Prostate gland (tissue), 2 donors: Measurements from ENCODE around the gene ZNF142. TPM values are rescaled to one million over a fixed set of nuclear protein-coding genes. Genes with fewer than 3 reads are reported as not detected.
A peak's percentile ranks its signal among the peaks of the same experiment; 100 is the strongest.
"Not testable (repeated sequence)": the region's sequence is repeated elsewhere in the genome, so short reads cannot be mapped to it uniquely, and the experiment has no call there.

Source experiments
- DNase-seq: peaks from one replicate; pipeline ENCODE4 v3.0.0-alpha.2; 2019; ENCODE audit warnings: low spot score
- H3K27ac ChIP-seq, 2 donors: fragments of 200-600 bp; sonication (generic); 2 replicates each; pipeline ENCODE4 v1.5.1; 2017 to 2019
- H3K27me3 ChIP-seq: fragments of 200-600 bp; sonication (generic); replicated peaks from 2 replicates; pipeline ENCODE4 v1.5.1; 2019; ENCODE audit not compliant: insufficient read depth
- H3K36me3 ChIP-seq, 2 donors: fragments of 200-600 bp; sonication (generic); 1 replicate in 1 of 2; 2 replicates in 1 of 2; pipeline versions ENCODE4 v1.5.1 to v1.8.1; 2017 to 2019
- H3K4me1 ChIP-seq: fragments of 200-600 bp; sonication (generic); replicated peaks from 2 replicates; pipeline ENCODE4 v1.5.1; 2019
- H3K4me3 ChIP-seq, 2 donors: fragments of 200-600 bp; sonication (generic); 2 replicates each; pipeline ENCODE4 v1.5.1; 2017 to 2019
- H3K9me3 ChIP-seq: fragments of 200-600 bp; sonication (generic); 2 replicates; pipeline ENCODE4 v1.5.1; 2017
- CTCF ChIP-seq, 4 experiments: fragments of 200-600 bp in 2 of 4; fragments of 450-650 bp in 2 of 4; sonication (generic) in 2 of 4; IDR thresholded peaks; 1 replicate in 3 of 4; 2 replicates in 1 of 4; pipeline ENCODE4 v1.5.1; 2016 to 2019; ENCODE audit warnings: antibody characterized with exemption in 4 of 4, mild to moderate bottlenecking in 2 of 4, moderate library complexity in 2 of 4
- POLR2A ChIP-seq: fragments of 450-650 bp; IDR thresholded peaks from one replicate; pipeline ENCODE4 v1.6.1; 2016; ENCODE audit warnings: antibody characterized with exemption, mild to moderate bottlenecking
- POLR2AphosphoS5 ChIP-seq: sonication (generic); formaldehyde crosslinking; IDR thresholded peaks from one replicate; pipeline ENCODE4 v1.6.1; 2017; ENCODE audit warnings: antibody characterized with exemption
- WGBS: methylation state at CpG from one replicate; pipeline ENCODE4 v1.1.5; 2018; 5-methylcytosine and 5-hydroxymethylcytosine counted together
- intact Hi-C: fragments of 100-400 bp; cut with DNase I; formaldehyde crosslinking; loops from one replicate; pipeline ENCODE4 v1.14.2; 2022
- total RNA-seq, 2 donors: library from RNA; depleted of rRNA; stranded (reverse); fragments of >200 nt; gene quantifications; one replicate each; pipeline ENCODE4 v1.1.0, GENCODE V29; 2016

ZNF142 gene
- total RNA-seq, 2 donors from 2014 or later: 25.5 to 34.7 TPM

- peaks cover 0 to 19% of the 10 kb centered on the region in 2 donors for H3K36me3 ChIP-seq
- H3K4me1 ChIP-seq: no peaks in the 10 kb centered on the region
- no peaks in the 10 kb centered on the region for H3K9me3 ChIP-seq
- H3K27me3 ChIP-seq: no peaks in the 10 kb centered on the region
- no peak overlapping the region for H3K27ac ChIP-seq
- 94% methylated on average over 3 of the region's 3 CpGs for WGBS
- intact Hi-C loops: no loop called here
- no peak for TF ChIP-seq POLR2AphosphoS5
- no peak for TF ChIP-seq CTCF (IDR thresholded peaks at IDR 0.05)
- TF ChIP-seq POLR2A: no peak
- no peak overlapping the region for H3K4me3 ChIP-seq
- no peak for DNase-seq
These were observed 35.2 kb upstream of the ZNF142 start for GRCh38 chr2:218694405-218695145.

- no peak for DNase-seq
- intact Hi-C loops: no loop called here
- Histone ChIP-seq H3K36me3 (peaks cover 0 to 13% of the 10 kb centered on the region in 2 donors), H3K9me3 (no peaks in the 10 kb centered on the region), H3K4me3 (no peak overlapping the region), H3K4me1 (no peaks in the 10 kb centered on the region), H3K27me3 (no peaks in the 10 kb centered on the region), H3K27ac (no peak overlapping the region)
- TF ChIP-seq POLR2AphosphoS5: no peak
- no peak for TF ChIP-seq CTCF (IDR thresholded peaks at IDR 0.05)
- TF ChIP-seq POLR2A: no peak
These were observed 31.8 kb upstream of the ZNF142 start for GRCh38 chr2:218691234-218691633.

- H3K9me3 ChIP-seq, H3K27ac ChIP-seq, H3K27me3 ChIP-seq, H3K36me3 ChIP-seq, intact Hi-C loops, H3K4me3 ChIP-seq, H3K4me1 ChIP-seq: not testable (repeated sequence)
- 23% methylated on average over 5 of the region's 5 CpGs for WGBS
- DNase-seq: peak; percentile 56
- TF ChIP-seq POLR2AphosphoS5 (peak; percentile 46), CTCF (IDR thresholded peaks at IDR 0.05) (peak; percentile 30 to 80 (median 63))
These were observed 28.1 kb upstream of the ZNF142 start for GRCh38 chr2:218687400-218688060.

- Histone ChIP-seq H3K4me1 (no peaks in the 10 kb centered on the region), H3K27me3 (no peaks in the 10 kb centered on the region), H3K27ac (no peak overlapping the region), H3K9me3 (no peaks in the 10 kb centered on the region), H3K4me3 (no peak overlapping the region), H3K36me3 (peaks cover 0 to 6% of the 10 kb centered on the region in 2 donors)
- intact Hi-C loops: no loop called here
- TF ChIP-seq POLR2A (no peak), POLR2AphosphoS5 (no peak), CTCF (IDR thresholded peaks at IDR 0.05) (no peak)
- WGBS: 64% methylated on average over 3 of the region's 3 CpGs
- DNase-seq: no peak
These were observed 20.6 kb upstream of the ZNF142 start for GRCh38 chr2:218680061-218680460.

GRCh38 chr2:218679119-218679518 is 19.7 kb upstream of the ZNF142 start:
- DNase-seq: no peak
- Histone ChIP-seq H3K9me3 (no peaks in the 10 kb centered on the region), H3K4me3 (no peak overlapping the region), H3K4me1 (no peaks in the 10 kb centered on the region), H3K27ac (no peak overlapping the region), H3K36me3 (peaks cover 0 to 6% of the 10 kb centered on the region in 2 donors), H3K27me3 (no peaks in the 10 kb centered on the region)
- TF ChIP-seq CTCF (IDR thresholded peaks at IDR 0.05) (no peak), POLR2A (no peak), POLR2AphosphoS5 (no peak)
- intact Hi-C loops: no loop called here
- 71% methylated on average over 4 of the region's 4 CpGs for WGBS
